HG03064 (cell line): ENCODE results near the gene GPR173.

Source experiments
- ATAC-seq: cut with Tn5 transposase; IDR thresholded peaks from one replicate; pipeline ENCODE4 v1.9.1; 2021; ENCODE audit warnings: low read depth; ENCODE audit not compliant: unreplicated experiment

The GPR173 gene, protein sequence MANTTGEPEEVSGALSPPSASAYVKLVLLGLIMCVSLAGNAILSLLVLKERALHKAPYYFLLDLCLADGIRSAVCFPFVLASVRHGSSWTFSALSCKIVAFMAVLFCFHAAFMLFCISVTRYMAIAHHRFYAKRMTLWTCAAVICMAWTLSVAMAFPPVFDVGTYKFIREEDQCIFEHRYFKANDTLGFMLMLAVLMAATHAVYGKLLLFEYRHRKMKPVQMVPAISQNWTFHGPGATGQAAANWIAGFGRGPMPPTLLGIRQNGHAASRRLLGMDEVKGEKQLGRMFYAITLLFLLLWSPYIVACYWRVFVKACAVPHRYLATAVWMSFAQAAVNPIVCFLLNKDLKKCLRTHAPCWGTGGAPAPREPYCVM

DNA sequence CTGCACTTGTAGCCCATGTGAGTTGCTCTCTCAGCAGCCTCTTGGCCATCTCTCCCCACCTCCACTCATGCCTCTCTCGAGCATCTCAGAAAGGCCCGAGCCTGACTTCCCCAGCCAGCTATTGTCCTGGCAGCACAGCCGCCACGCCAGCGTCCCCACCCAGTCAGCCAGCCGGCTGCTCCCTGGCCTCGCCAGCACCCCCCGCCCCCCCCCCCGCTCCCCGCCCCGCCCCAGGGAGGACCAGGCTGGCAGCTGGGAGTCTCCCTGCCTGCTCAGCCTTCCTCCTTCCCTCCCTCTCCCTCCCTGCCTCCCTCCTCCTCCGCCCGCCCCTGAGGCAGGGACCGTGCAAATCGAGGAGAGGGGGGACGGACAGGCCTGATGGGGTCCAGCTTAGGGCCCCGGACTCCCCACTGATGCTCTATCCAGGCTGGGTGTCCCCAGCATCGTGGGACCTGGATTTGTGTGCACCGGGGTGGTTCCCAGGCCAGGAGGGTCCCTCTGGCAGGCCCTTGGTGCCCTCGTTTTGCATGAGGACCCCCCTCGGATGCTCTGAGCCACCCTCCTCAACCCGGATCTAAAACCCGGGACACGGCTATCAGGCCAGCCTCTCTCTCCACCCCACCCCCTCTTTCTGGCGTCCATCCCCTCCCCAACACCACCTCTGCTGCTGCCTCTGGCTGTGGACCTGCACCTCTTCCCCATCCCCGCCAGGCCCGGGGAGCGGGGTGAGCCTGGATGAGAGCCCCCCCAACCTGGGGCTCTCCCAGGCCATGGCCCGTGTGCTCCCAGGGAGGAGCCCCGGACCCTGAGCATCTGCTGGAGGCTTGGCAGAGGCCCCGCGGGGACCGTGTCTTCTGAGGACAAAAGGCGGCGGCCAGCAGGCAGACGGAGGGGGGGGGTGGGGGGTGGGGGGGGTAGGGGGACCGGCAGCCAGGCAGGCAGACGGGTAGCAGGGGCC is at the start of gene GPR173:
GPR173 (plus strand) TSS at position 621 of the 958 bp plus-strand sequence. CDS start 27,833 bp downstream, outside the sequence.
- no peak for ATAC-seq

DNA sequence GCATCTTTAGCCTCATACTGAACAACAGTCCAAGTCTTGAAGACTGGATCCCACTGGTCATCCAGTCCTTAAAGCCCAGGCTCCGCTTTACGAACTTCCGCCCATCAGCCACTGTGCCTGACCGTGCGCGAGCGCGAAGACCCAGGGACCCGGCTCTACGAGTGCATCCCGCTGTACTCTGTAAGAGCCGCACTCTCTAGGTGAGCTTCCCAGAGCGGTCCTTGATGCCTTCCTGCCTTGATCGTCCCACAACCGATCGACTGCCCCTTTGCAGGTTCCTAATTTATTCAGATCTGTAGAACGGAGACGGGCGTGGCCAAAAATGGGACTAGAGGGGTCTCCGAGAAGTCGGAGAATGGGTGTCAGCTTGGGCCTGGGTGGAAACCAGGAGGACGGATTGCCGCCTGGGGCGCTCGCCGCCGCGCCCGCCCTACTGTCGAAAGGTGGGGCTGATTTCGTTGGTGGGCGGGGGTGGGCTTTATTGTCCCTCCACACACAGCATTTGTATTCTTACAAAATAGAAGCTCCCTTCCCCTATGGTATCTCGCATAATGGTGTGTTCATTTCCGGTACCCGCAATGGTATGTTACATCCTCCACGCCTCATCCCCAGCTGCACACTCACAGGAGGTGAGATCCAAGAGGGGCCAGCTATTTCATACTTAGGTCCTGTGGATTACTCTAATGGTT is 48.0 kb upstream of the GPR173 start:
- no peak for ATAC-seq

DNA sequence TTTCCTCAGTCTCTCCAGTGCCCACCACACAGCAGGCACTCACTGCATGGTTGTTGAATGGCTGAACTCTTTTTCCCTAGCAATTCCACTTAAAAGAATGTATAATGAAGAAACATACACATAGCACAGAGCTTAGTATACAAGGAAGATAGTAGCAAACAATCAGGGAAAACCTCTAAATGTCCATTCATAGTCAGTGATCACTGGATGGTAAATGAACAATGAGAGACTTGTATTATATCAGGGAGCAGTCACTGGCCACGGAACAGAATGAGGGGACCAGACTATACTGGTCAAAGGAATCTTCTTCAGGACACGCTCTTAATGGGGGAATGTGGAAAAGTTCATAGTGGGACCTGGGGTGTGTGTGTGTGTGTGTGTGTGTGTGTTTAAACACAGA is 46.6 kb upstream of the GPR173 start:
- ATAC-seq, result no peak

DNA sequence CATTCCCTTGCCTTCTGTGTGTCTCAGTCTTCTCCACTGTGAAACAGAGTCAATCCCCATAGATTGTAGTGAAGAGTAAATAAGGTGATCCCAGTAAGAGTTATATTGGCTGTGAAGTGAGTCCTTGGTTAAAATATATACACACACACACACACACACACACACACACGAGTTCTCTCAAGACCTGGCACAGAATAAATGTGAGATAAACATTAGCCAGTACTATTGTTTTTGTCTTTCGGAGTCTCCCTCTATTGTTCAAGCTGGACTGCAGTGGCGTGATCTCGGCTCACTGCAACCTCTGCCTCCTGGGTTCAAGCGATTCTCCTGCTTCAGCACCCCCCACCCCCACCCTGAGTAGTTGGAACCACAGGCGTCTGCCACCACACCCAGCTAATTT is 45.5 kb upstream of the GPR173 start:
- no peak for ATAC-seq

DNA sequence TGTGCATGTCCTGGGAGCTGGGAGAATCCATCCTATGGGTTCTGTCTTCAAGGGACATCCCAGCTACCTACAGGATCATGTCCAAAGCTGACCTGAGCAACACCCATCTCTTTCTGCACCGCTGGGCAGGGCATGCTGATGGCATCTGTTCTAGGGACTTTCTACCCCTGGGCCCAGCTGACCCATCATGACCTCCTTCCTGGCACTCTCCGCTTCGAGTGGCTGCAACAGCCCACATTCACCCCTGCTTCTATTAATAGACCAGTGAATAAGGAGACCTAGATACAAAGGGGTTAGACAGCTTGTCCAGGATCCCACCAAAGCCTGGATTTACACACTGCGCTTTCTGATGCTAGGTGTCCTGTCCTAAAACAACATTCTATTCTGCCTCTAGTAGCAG is 44.6 kb upstream of the GPR173 start:
- no peak for ATAC-seq

DNA sequence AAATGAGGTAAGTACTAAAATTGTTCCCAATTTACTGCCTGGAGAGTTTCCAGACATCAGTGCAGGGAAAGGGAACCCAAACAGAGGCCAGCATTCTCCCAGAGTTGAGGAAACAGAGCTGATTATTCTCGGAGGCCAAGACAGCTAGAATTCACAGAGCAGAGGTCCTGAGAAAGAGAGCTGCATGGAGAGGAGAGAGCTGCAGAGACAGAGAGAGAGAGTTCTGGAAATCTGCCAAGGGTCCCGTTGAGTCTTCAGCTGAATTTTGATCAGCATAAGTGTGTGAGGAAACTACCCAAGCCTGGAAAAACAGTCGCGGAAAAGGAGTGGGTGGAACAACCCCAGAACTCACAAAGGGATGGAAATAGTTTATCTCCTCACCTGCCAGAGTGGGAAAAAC is 43.8 kb upstream of the GPR173 start:
- no peak for ATAC-seq

DNA sequence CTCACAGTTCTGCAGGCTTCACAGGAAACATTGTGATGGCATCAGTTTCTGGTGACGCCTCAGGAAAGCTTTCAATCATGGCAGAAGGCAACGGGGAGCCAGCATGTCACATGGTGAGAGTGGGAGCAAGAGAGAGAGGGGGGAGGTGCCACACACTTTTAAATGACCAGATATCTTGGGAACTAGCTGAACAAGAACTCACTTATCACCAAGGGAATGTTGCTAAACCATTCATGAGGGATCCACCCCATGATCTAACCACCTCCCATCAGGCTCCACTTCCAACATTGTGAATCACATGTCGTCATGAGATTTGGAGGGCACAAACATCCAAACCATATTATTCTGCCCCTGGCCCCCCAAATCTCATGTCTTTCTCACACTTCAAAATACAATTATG is 43.3 kb upstream of the GPR173 start:
- ATAC-seq, result no peak

DNA sequence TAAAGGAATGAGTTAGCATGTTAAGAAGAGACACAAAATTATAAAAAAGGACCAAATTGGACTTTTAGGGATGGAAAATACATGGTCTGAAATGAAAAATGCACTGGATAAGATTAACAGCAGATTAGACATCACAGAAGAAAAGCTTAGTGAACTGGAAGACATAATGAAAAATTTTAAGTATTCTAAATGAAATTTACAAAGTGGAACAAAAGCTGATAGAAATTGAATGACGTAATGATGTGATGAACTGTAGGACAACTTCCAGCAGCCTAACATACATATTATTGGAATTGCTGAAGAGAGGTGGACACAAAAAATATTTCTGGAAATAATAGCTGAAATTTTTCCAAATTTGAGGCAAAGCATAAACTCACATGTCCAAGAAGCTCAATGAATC is 39.6 kb upstream of the GPR173 start:
- ATAC-seq, result no peak

DNA sequence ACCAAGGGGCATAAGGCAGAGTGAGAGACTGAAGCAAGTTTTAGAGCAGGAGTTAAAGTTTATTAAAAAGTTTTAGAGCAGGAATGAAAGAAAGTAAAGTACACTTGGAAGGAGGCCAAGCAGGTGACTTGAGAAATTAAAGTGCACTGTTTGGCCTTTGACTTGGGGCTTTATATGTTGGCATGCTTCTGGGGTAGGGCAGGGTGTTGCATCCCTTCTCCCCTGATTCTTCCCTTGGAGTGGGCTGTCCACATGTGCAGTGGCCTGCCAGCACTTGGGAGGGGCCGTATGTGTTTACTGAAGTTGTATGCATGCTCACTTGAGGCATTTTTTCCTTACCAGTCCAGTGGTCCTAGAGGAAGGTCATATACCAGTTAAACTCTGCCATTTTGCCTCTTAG is 35.3 kb upstream of the GPR173 start:
- ATAC-seq, result no peak

DNA sequence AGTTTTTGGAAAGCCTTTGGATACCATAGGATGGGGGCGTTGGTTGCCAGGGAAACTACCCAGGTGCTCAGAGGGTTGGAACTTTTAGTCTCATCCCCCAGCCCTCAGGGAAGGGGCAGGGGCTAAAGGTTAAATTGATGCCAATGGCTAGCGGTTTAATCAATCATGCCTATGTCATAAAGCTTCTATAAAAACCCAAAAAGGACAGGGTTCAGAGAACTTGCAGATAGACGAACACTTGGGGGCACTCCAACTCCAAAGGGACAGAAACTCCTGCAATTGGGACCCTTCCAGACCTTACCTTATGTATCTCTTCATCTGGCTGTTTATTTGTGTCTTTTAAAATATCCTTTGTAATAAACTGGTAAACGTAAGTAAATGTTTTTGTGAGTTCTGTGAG is 30.0 kb upstream of the GPR173 start:
- ATAC-seq, result no peak

DNA sequence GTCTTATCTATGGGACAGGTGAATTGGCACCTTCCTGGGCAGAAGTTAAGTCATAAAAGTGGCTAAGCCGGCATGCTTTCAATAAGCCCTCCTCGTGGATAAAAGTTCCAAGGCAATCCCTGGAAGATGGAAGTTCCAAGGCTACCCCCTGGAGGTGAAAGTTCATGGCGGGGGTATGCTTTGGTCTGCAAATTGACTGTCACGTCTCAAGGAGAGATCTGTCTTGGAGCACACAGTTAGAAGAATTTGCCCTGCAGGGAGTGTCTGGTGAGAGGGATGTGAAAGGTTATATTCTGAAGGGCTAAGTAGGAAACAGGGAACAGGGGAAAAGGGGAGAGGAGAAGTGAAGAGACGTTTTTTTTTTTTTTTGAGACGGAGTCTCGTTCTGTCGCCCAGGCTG is 26.2 kb upstream of the GPR173 start:
- ATAC-seq, result no peak

DNA sequence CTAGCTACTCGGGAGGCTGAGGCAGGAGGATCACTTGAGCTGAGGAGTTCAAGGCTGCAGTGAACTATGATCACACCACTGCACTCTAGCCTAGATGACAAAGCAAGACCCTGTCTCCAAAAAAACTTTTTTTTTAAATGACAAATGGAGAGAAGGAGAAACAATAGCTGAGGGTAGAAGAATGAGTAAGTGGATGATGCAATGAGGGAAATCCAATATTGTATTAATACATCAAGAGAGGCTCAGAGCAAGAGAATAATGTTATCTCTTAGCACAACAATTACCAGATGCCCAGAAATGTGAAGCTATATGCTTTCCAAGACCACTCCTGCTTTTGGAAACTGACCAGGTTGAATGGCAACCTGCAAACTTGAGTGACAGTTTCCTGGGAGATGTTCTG is 19.9 kb upstream of the GPR173 start:
- ATAC-seq, result no peak

DNA sequence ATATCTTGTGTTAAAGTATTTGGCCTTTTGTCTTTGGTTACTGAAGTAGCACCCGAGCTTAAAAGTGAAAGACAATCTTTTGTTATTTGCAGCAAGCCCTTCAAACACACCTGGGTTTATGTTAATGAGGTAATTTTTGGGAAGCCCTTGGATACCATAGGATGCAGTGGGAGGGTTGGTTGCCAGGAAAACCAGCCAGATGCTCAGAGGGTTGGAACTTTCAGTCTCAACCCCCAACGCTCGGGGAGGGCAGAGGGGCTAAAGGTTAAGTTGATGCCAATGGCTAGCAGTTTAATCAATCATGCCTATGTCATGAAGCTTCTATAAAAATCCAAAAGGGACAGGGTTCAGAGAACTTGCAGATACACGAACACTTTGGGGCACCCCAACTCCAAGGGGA is 17.2 kb upstream of the GPR173 start:
- no peak for ATAC-seq

DNA sequence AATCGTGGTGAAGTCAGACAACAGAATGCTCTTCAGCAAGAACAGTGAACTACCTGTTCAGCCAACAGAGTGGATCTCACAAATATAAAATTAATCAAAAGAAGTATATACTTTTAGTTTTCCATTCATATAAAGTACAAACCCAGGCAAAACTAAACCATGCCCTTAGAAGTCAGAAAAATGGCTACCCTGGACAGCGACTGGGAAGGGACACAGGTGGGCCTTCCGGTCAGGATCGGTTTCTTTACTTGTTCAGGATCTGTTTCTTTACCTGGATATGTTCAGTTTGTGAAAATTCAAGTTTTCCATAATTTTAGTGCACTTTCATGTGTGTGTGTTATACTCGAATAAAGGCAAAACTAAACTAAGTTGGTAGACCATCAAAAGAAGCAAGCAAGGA is 12.4 kb upstream of the GPR173 start:
- no peak for ATAC-seq

DNA sequence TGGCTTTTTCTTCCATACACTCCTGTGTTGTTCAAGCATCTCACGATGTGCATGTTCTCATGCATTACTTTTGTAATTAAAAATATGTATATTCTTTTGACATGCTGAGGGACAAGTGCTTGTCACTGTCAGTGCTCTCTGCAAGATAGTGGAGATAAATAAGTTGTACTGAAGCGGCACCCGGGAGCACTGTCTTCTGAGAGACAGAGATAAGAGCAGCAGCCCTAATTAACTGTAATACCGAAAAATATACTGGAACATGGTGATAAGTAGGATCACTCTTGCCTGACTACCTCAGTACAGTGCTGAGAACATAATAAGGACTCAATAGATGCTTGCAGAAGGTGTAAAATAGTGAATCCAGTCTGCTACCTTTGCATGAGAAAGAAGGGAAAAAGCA is 9.4 kb upstream of the GPR173 start:
- ATAC-seq, result no peak

DNA sequence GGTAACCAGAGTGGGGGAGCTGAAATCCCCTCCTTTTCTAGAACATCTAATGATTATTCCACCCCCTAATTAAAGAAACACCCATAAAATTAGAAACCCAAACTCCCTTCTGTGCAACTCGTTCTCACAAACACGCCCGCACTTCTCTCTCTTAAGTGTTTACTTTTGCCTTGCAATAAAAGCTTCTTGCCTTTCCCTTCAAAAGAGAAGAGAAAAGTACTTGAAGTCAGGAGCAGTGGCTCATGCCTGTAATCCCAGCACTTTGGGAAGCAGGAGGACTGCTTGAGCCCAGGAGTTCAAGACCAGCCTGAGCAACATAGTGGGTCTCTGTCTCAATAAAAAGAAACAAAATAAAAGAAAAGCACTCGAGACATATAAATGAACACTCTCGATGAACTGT is 3.6 kb upstream of the GPR173 start:
- no peak for ATAC-seq

DNA sequence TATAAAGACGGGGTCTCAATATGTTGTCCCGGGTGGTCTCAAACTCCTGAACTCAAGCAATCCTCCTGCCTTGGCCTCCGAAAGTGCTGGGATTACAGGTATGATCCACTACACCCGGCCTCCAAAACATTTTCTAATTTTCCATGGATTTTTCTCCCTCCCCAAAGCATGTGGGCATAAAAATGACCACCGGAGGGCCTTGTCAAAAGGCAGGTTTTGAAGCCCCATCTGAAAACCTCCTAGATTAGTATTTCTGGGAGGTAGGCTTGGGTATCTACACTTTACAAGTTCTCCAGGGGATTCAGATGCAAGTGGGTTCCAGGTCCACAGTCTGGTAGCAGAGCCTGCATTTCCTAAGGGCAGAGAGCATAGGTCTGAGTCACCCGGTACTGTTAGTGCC is 1.4 kb upstream of the GPR173 start:
- no peak for ATAC-seq

DNA sequence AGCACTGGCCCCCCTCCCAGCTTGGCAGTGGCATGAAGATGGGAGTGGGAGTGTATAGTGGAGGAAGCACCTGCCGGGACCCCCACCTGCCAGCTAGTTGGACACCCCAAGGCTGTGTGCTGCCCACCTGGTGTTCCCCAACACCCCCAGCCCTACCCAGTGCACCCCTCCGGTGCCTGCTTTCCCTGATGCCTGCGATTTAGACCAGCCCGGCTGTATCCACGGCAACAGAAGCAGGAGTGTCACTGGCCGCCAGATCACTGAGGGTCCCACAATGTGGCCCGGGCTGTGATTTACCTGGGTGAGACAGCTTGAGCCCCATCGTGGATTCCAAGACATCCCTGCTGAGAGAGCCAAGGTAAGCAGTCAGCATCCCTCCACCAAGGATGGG is 533 bp downstream of the GPR173 start:
- ATAC-seq, result no peak

DNA sequence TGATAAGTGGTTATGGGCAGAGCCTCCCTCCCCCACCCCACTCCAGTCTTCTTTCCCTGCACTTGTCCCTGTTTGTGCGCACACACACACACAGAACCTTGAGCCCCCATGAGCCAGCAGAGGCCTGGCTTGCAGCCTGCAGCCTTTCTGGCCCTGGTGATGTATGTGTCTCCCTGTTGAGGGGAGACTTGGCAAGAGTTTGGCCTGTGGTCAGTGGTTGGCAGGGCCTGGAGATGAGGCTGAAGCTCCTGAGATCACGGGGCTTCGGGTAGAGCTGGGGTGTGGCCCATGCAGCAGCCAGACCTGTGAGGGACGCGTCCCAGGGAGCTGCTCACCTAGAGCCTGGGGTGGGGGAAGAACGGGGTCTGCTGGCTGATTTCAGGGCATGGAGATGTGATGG is 2.3 kb downstream of the GPR173 start:
- ATAC-seq, result no peak

DNA sequence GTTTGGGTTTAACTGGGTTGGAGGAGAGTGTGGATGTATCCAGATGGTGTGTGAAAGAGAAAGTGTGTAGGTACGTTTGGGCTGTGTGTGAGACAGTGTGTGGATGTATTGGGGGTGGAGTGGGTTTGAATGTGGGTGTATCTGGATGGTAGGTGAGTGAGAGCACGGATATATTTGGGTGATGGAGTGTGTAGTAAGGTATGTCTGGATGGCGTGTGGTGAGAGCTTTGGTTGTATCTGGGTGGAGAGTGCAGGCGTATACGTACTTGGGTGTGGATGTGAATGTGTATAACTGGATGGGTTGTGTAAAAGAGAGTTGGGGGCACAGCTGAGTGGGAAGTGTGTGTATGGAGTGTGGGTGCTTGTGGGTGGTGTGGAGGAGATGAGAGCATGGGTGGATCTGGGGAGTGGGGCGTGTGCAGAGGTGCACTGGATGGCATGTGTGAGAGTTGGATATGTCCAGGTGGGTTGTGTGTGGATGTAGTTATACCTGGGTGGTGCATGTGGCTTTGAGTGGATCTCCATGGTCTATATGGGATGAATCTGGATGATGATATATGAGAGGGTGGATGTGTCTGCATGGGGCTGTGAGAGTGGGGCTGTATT is 6.8 kb downstream of the GPR173 start:
- no peak for ATAC-seq

DNA sequence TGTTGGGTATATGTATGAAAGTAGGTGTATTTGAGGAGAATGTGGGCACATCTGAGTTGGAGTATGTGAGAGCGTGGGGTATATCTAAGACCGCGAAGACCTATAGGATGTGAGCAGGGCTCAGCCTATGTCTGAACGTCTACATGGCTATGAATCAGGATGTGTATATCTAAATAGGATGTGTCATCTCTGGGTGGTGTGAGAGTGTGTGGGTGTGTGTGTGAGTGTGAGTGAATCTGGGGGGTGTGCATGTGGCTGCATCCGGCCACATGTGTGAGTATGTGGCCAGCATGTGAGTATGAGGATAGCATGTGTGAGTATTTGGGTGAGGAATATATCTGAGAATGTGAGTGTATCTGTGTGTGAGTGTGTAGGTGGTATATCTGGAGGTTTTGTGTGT is 7.7 kb downstream of the GPR173 start:
- ATAC-seq, result no peak
